ENCODE measurements around the gene DISP3.

- TF ChIP-seq POLR2A (IDR thresholded peaks at IDR 0.05) = no peak
- no peak for TF ChIP-seq CTCF (IDR thresholded peaks at IDR 0.05)
Measured at GRCh38 chr1:11500881-11501280, 21.9 kb downstream of the DISP3 start.
